Liver (tissue), 9 donors: Measurements from ENCODE around the gene PASD1. TPM values are rescaled to one million over a fixed set of nuclear protein-coding genes. Genes with fewer than 3 reads are reported as not detected.

Experiments used
- DNase-seq: peaks from one replicate; pipeline ENCODE4 v3.0.0-alpha.2; 2017; ENCODE audit warnings: low spot score
- H3K27ac ChIP-seq, 2 donors: one replicate each; pipeline ENCODE4 v1.7.0; 2013; ENCODE audit warnings: inconsistent platforms in 2 of 2, low read length in 2 of 2, control low read depth in 1 of 2, low read depth in 1 of 2, mild to moderate bottlenecking in 1 of 2
- H3K27me3 ChIP-seq, 4 donors: one replicate each; pipeline versions ENCODE4 v1.6.1 to v1.7.0; 2013; ENCODE audit warnings: low read length in 3 of 4, inconsistent platforms in 1 of 4, mild to moderate bottlenecking in 1 of 4, moderate library complexity in 1 of 4; ENCODE audit not compliant: control insufficient read depth in 4 of 4, insufficient read depth in 4 of 4
- H3K36me3 ChIP-seq, 4 donors: one replicate each; pipeline versions ENCODE4 v1.6.1 to v1.7.0; 2013; ENCODE audit warnings: low read length in 3 of 4, mild to moderate bottlenecking in 3 of 4, low read depth in 1 of 4, moderate library complexity in 1 of 4; ENCODE audit not compliant: control insufficient read depth in 4 of 4, insufficient read depth in 3 of 4
- H3K4me1 ChIP-seq, 4 donors: one replicate each; pipeline versions ENCODE4 v1.6.1 to v1.7.0; 2013; ENCODE audit warnings: low read length in 3 of 4, mild to moderate bottlenecking in 3 of 4, moderate library complexity in 1 of 4; ENCODE audit not compliant: control insufficient read depth in 4 of 4, insufficient read depth in 4 of 4
- H3K4me3 ChIP-seq, 3 donors: one replicate each; pipeline versions ENCODE4 v1.6.1 to v1.7.0; 2013; ENCODE audit warnings: low read length in 3 of 3, control low read depth in 1 of 3, low read depth in 1 of 3, mild to moderate bottlenecking in 1 of 3
- H3K9ac ChIP-seq, 2 donors: one replicate each; pipeline ENCODE4 v1.7.0; 2013; ENCODE audit warnings: low read length in 2 of 2, mild to moderate bottlenecking in 2 of 2, moderate library complexity in 2 of 2, control low read depth in 1 of 2, low read depth in 1 of 2
- H3K9me3 ChIP-seq, 4 donors: one replicate each; pipeline versions ENCODE4 v1.6.1 to v1.7.0; 2013; ENCODE audit warnings: low read length in 3 of 4; ENCODE audit not compliant: control insufficient read depth in 4 of 4
- ATF3 ChIP-seq: IDR thresholded peaks from 2 replicates; pipeline ENCODE4 v1.6.1; 2016; ENCODE audit warnings: antibody characterized with exemption
- CTCF ChIP-seq: fragments of 150-350 bp; IDR thresholded peaks from 2 replicates; pipeline ENCODE4 v1.5.1; 2017; ENCODE audit warnings: improper control_type of control experiment, low read depth, low read length; ENCODE audit not compliant: missing input control
- EGR1 ChIP-seq, 2 donors: IDR thresholded peaks; 2 replicates each; pipeline ENCODE4 v1.6.1; 2016 to 2018; ENCODE audit warnings: antibody characterized with exemption in 2 of 2, low read depth in 2 of 2
- FOXA1 ChIP-seq: IDR thresholded peaks from 2 replicates; pipeline ENCODE4 v1.6.1; 2016; ENCODE audit warnings: antibody characterized with exemption
- FOXA2 ChIP-seq: IDR thresholded peaks from 2 replicates; pipeline ENCODE4 v1.6.1; 2016; ENCODE audit warnings: antibody characterized with exemption
- GABPA ChIP-seq, 2 donors: IDR thresholded peaks in 1 of 2; conservative IDR thresholded peaks in 1 of 2; 2 replicates each; pipeline ENCODE4 v1.6.1; 2016; ENCODE audit warnings: antibody characterized with exemption in 2 of 2, mild to moderate bottlenecking in 1 of 2, moderate library complexity in 1 of 2
- HNF4A ChIP-seq, 2 donors: conservative IDR thresholded peaks; 2 replicates each; pipeline ENCODE4 v1.6.1; 2016; ENCODE audit warnings: antibody characterized with exemption in 2 of 2, mild to moderate bottlenecking in 2 of 2
- HNF4G ChIP-seq: IDR thresholded peaks from 2 replicates; pipeline ENCODE4 v1.6.1; 2016; ENCODE audit warnings: antibody characterized with exemption
- JUND ChIP-seq, 2 donors: IDR thresholded peaks; 2 replicates each; pipeline ENCODE4 v1.6.1; 2016; ENCODE audit warnings: antibody characterized with exemption in 2 of 2
- MAX ChIP-seq: IDR thresholded peaks from 2 replicates; pipeline ENCODE4 v1.6.1; 2016; ENCODE audit warnings: antibody characterized with exemption
- NR2F2 ChIP-seq: IDR thresholded peaks from 2 replicates; pipeline ENCODE4 v1.6.1; 2016; ENCODE audit warnings: antibody characterized with exemption
- RAD21 ChIP-seq, 2 donors: IDR thresholded peaks; 2 replicates each; pipeline ENCODE4 v1.6.1; 2016; ENCODE audit warnings: antibody characterized with exemption in 2 of 2, mild to moderate bottlenecking in 2 of 2
- RXRA ChIP-seq, 2 donors: IDR thresholded peaks; 2 replicates each; pipeline ENCODE4 v1.6.1; 2017 to 2018; ENCODE audit warnings: antibody characterized with exemption in 2 of 2, mild to moderate bottlenecking in 1 of 2
- SP1 ChIP-seq: IDR thresholded peaks from 2 replicates; pipeline ENCODE4 v1.6.1; 2018; ENCODE audit warnings: antibody characterized with exemption, mild to moderate bottlenecking
- TAF1 ChIP-seq: conservative IDR thresholded peaks from 2 replicates; pipeline ENCODE4 v1.6.1; 2016; ENCODE audit warnings: antibody characterized with exemption, mild to moderate bottlenecking
- YY1 ChIP-seq: IDR thresholded peaks from 2 replicates; pipeline ENCODE4 v1.6.1; 2016; ENCODE audit warnings: antibody characterized with exemption, mild to moderate bottlenecking
- ZBTB33 ChIP-seq: IDR thresholded peaks from 2 replicates; pipeline ENCODE4 v1.6.1; 2016; ENCODE audit warnings: antibody characterized with exemption
- WGBS: extraction: QIAGEN DNeasy Blood & Tissue Kit; methylation state at CpG from one replicate; pipeline ENCODE4 v1.1.7; 2013; 5-methylcytosine and 5-hydroxymethylcytosine counted together
- polyA plus RNA-seq, 2 donors: library from polyadenylated mRNA; stranded (reverse) in 1 of 2; unstranded in 1 of 2; fragments of 200-250 nt in 1 of 2; fragments of >200 nt in 1 of 2; fragmentation: Nextera tagmentation in 1 of 2; extraction: Ambion mirVana in 1 of 2; gene quantifications; one replicate each; pipeline versions ENCODE4 v1.2.1 to v1.2.3, GENCODE V29; 2013 to 2015
- total RNA-seq, 2 donors: library from RNA; depleted of rRNA; stranded (reverse); fragments of >200 nt; gene quantifications; one replicate each; pipeline ENCODE4 v1.2.3, GENCODE V29; 2014
- TF ChIP-seq, protein P1 (sequence below): IDR thresholded peaks from 2 replicates; pipeline ENCODE4 v1.6.1; 2016; ENCODE audit warnings: antibody characterized with exemption, mild to moderate bottlenecking
- donor health status: healthy.
- donor health status: healthy.
- donor health status: healthy.
- donor health status: healthy.
- donor health status: healthy.

PASD1 gene
- total and polyA plus RNA-seq, 4 donors, result not detected

DNA sequence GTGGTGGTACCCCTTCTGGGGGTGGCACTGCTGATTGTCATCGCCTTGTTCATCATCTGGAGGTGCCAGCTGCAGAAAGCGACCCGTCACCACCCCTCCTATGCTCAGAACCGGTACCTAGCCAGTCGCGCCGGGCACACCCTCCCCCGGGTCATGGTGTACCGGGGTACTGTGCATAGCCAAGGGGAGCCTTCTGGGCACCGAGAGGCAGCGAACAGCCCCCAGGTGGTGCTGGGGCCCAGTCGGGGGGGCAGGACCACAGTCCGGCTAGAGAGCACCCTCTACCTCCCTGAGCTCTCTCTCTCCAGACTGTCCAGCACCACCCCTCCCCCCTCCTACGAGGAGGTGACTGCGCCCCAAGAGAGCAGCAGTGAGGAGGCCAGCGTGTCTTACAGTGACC, 137.1 kb downstream of the PASD1 start:
- no peak for TF ChIP-seq CTCF
- no peak for TF ChIP-seq HNF4A (conservative IDR thresholded peaks at IDR 0.05)
- no peaks in the 10 kb centered on the region for H3K9me3 ChIP-seq
- WGBS, result 92% methylated on average over 16 of the region's 16 CpGs
- H3K9ac ChIP-seq, result no peak overlapping the region
- H3K27ac ChIP-seq, result no peak overlapping the region
- H3K4me3 ChIP-seq, result no peak overlapping the region
- H3K27me3 ChIP-seq, result no peaks in the 10 kb centered on the region
- no peak for DNase-seq
- H3K4me1 ChIP-seq, result no peaks in the 10 kb centered on the region
- H3K36me3 ChIP-seq, result no peaks in the 10 kb centered on the region

GRCh38 chrX:151701071-151701470, 137.6 kb downstream of the PASD1 start:
- WGBS, result 90% methylated on average over 4 of the region's 4 CpGs
- no peaks in the 10 kb centered on the region for H3K36me3 ChIP-seq
- H3K27me3 ChIP-seq, result no peaks in the 10 kb centered on the region
- no peaks in the 10 kb centered on the region for H3K9me3 ChIP-seq
- no peak overlapping the region for H3K27ac ChIP-seq
- H3K4me3 ChIP-seq, result no peak overlapping the region
- no peak for DNase-seq
- H3K4me1 ChIP-seq, result no peaks in the 10 kb centered on the region
- no peak for TF ChIP-seq NR2F2
- TF ChIP-seq RXRA (IDR thresholded peaks at IDR 0.05), result no peak
- no peak for TF ChIP-seq YY1
- TF ChIP-seq SP1, result no peak
- no peak for TF ChIP-seq EGR1 (IDR thresholded peaks at IDR 0.05; ENCODE audit: low read depth in 2 of 2)
- TF ChIP-seq ATF3, result no peak
- no peak for TF ChIP-seq MAX
- TF ChIP-seq TAF1, result no peak
- TF ChIP-seq GABPA (IDR thresholded peaks at IDR 0.05 in 1 of 2, conservative IDR thresholded peaks at IDR 0.05 in 1 of 2), result no peak
- TF ChIP-seq, protein P1, sequence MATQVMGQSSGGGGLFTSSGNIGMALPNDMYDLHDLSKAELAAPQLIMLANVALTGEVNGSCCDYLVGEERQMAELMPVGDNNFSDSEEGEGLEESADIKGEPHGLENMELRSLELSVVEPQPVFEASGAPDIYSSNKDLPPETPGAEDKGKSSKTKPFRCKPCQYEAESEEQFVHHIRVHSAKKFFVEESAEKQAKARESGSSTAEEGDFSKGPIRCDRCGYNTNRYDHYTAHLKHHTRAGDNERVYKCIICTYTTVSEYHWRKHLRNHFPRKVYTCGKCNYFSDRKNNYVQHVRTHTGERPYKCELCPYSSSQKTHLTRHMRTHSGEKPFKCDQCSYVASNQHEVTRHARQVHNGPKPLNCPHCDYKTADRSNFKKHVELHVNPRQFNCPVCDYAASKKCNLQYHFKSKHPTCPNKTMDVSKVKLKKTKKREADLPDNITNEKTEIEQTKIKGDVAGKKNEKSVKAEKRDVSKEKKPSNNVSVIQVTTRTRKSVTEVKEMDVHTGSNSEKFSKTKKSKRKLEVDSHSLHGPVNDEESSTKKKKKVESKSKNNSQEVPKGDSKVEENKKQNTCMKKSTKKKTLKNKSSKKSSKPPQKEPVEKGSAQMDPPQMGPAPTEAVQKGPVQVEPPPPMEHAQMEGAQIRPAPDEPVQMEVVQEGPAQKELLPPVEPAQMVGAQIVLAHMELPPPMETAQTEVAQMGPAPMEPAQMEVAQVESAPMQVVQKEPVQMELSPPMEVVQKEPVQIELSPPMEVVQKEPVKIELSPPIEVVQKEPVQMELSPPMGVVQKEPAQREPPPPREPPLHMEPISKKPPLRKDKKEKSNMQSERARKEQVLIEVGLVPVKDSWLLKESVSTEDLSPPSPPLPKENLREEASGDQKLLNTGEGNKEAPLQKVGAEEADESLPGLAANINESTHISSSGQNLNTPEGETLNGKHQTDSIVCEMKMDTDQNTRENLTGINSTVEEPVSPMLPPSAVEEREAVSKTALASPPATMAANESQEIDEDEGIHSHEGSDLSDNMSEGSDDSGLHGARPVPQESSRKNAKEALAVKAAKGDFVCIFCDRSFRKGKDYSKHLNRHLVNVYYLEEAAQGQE, result no peak
- no peak for TF ChIP-seq JUND (IDR thresholded peaks at IDR 0.05)
- no peak for TF ChIP-seq HNF4A (conservative IDR thresholded peaks at IDR 0.05)
- TF ChIP-seq ZBTB33, result no peak
- TF ChIP-seq HNF4G, result no peak
- TF ChIP-seq RAD21 (IDR thresholded peaks at IDR 0.05), result no peak
- no peak for TF ChIP-seq CTCF
- no peak for TF ChIP-seq FOXA1
- TF ChIP-seq FOXA2, result no peak
- H3K9ac ChIP-seq, result no peak overlapping the region
